ENCODE results near the gene MALAT1.
A peak's percentile ranks its signal among the peaks of the same experiment; 100 is the strongest.
"Not testable (repeated sequence)": the region's sequence is repeated elsewhere in the genome, so short reads cannot be mapped to it uniquely, and the experiment has no call there.

MALAT1 gene

GRCh38 chr11:65497141-65498041 lies 1.5 kb upstream of the MALAT1 start:
- DNase-seq (ENCODE audit: low read depth in 1 of 2, low spot score in 1 of 2) = peak; percentile 95 to 96

GRCh38 chr11:65498042-65498726 lies 661 bp upstream of the MALAT1 start:
- peak in 1 of 2 donors; percentile 64 for DNase-seq (ENCODE audit: low read depth in 1 of 2, low spot score in 1 of 2)

GRCh38 chr11:65498727-65498976 lies 193 bp upstream of the MALAT1 start:
- DNase-seq (ENCODE audit: low read depth in 1 of 2, low spot score in 1 of 2) = no peak

GRCh38 chr11:65499713-65500386 lies 1.0 kb downstream of the MALAT1 start:
- no peak for DNase-seq (ENCODE audit: low read depth in 1 of 2, low spot score in 1 of 2)

GRCh38 chr11:65500387-65501185 lies 1.7 kb downstream of the MALAT1 start:
- no peak for DNase-seq (ENCODE audit: low read depth in 1 of 2, low spot score in 1 of 2)

- DNase-seq (ENCODE audit: low read depth in 1 of 2, low spot score in 1 of 2) = no peak
Measured at GRCh38 chr11:65501186-65501471, 2.3 kb downstream of the MALAT1 start.

- DNase-seq (ENCODE audit: low read depth in 1 of 2, low spot score in 1 of 2) = no peak
Measured at GRCh38 chr11:65501472-65502273, 2.8 kb downstream of the MALAT1 start.

GRCh38 chr11:65502274-65502554 lies 3.4 kb downstream of the MALAT1 start:
- DNase-seq (ENCODE audit: low read depth in 1 of 2, low spot score in 1 of 2) = no peak

GRCh38 chr11:65502555-65503367 lies 3.9 kb downstream of the MALAT1 start:
- no peak for DNase-seq (ENCODE audit: low read depth in 1 of 2, low spot score in 1 of 2)

- no peak for DNase-seq (ENCODE audit: low read depth in 1 of 2, low spot score in 1 of 2)
Measured at GRCh38 chr11:65503368-65503948, 4.6 kb downstream of the MALAT1 start.

GRCh38 chr11:65503949-65504673 lies 5.3 kb downstream of the MALAT1 start:
- no peak for DNase-seq (ENCODE audit: low read depth in 1 of 2, low spot score in 1 of 2)

- DNase-seq (ENCODE audit: low read depth in 1 of 2, low spot score in 1 of 2) = no peak
Measured at GRCh38 chr11:65504674-65505465, 6.0 kb downstream of the MALAT1 start.

GRCh38 chr11:65505466-65506289 lies 6.8 kb downstream of the MALAT1 start:
- no peak for DNase-seq (ENCODE audit: low read depth in 1 of 2, low spot score in 1 of 2)

GRCh38 chr11:65506290-65506771 lies 7.5 kb downstream of the MALAT1 start:
- no peak for DNase-seq (ENCODE audit: low read depth in 1 of 2, low spot score in 1 of 2)

- no peak for DNase-seq (ENCODE audit: low read depth in 1 of 2, low spot score in 1 of 2)
Measured at GRCh38 chr11:65506772-65507505, 8.1 kb downstream of the MALAT1 start.

GRCh38 chr11:65512311-65512710 lies 13.5 kb downstream of the MALAT1 start:
- not testable (repeated sequence) for DNase-seq (ENCODE audit: low read depth in 1 of 2, low spot score in 1 of 2)
